Osteoblast (primary cell): ENCODE data around the gene HNRNPD. TPM values are rescaled to one million over a fixed set of nuclear protein-coding genes. Genes with fewer than 3 reads are reported as not detected.

Source experiments
- DNase-seq: peaks from one replicate; pipeline ENCODE4 v3.0.0; 2011; ENCODE audit warnings: low spot score, mixed read lengths; ENCODE audit not compliant: insufficient read length; ENCODE audit errors: missing footprints
- H2AFZ ChIP-seq: 2 replicates; pipeline ENCODE4 v1.6.0; 2011; ENCODE audit warnings: mild to moderate bottlenecking, low read length
- H3K27ac ChIP-seq: 2 replicates; pipeline ENCODE4 v1.5.1; 2011; ENCODE audit warnings: mild to moderate bottlenecking, low read depth, low read length, moderate library complexity
- H3K27me3 ChIP-seq: 2 replicates; pipeline ENCODE4 v1.6.0; 2012; ENCODE audit warnings: mild to moderate bottlenecking, control low read depth, inconsistent platforms, low read length, moderate library complexity; ENCODE audit not compliant: insufficient read depth
- H3K36me3 ChIP-seq: 2 replicates; pipeline ENCODE4 v1.5.1; 2011; ENCODE audit warnings: mild to moderate bottlenecking, low read length, control low read depth, moderate library complexity; ENCODE audit not compliant: insufficient read depth
- H3K4me1 ChIP-seq: 2 replicates; pipeline ENCODE4 v1.5.1; 2011; ENCODE audit warnings: mild to moderate bottlenecking, low read length, control low read depth, moderate library complexity; ENCODE audit not compliant: insufficient read depth
- H3K4me2 ChIP-seq: 2 replicates; pipeline ENCODE4 v1.6.0; 2011; ENCODE audit warnings: mild to moderate bottlenecking, low read length; ENCODE audit not compliant: insufficient read depth
- H3K4me3 ChIP-seq: fragments of 200-600 bp; sonication (generic); 3 replicates; pipeline ENCODE4 v1.5.1; 2012; ENCODE audit warnings: mild to moderate bottlenecking, low read length, inconsistent platforms; ENCODE audit not compliant: insufficient read depth
- H3K79me2 ChIP-seq: 2 replicates; pipeline ENCODE4 v1.6.0; 2012; ENCODE audit warnings: mild to moderate bottlenecking, low read length, control low read depth, inconsistent platforms; ENCODE audit not compliant: insufficient read depth
- H3K9me3 ChIP-seq: 2 replicates; pipeline ENCODE4 v1.5.1; 2011; ENCODE audit warnings: low read depth, low read length, control low read depth
- H4K20me1 ChIP-seq: 2 replicates; pipeline ENCODE4 v1.6.0; 2012; ENCODE audit warnings: mild to moderate bottlenecking, low read length, control low read depth; ENCODE audit not compliant: insufficient read depth
- total RNA-seq: library from RNA; depleted of rRNA; stranded (reverse); fragments of >200 nt; gene quantifications from 2 replicates; pipeline ENCODE4 v1.2.3, GENCODE V29; 2012
- TF ChIP-seq, protein P1 (sequence below): IDR thresholded peaks from 2 replicates; pipeline ENCODE4 v1.5.1; 2011; ENCODE audit warnings: mild to moderate bottlenecking, low read depth, low read length, moderate library complexity; ENCODE audit errors: extremely low read depth

Gene HNRNPD
- total RNA-seq, 1 donor: 19.2 TPM

DNA sequence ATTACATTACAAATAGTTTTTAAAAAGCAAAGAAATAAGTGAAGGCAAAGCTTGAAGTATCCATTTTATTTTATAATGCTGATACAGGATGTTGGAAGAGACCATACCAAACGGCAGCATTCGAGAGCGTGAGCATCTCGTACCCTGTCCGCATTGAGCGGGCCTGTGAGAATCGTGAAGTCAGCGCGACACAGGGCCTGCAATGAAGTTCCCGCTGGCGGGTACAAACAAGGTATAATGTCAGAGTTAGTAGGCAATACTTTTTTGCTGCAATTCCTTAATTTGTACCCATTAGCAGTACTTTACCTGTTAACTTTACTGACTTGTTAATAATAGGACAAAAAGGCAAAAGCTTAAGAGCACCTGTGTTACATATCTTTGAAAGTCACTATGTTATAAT is 19.0 kb downstream of the HNRNPD start:
- no peak overlapping the region for H3K4me3 ChIP-seq
- H3K27ac ChIP-seq: no peak overlapping the region
- H4K20me1 ChIP-seq: peaks cover 28% of the 10 kb centered on the region

DNA sequence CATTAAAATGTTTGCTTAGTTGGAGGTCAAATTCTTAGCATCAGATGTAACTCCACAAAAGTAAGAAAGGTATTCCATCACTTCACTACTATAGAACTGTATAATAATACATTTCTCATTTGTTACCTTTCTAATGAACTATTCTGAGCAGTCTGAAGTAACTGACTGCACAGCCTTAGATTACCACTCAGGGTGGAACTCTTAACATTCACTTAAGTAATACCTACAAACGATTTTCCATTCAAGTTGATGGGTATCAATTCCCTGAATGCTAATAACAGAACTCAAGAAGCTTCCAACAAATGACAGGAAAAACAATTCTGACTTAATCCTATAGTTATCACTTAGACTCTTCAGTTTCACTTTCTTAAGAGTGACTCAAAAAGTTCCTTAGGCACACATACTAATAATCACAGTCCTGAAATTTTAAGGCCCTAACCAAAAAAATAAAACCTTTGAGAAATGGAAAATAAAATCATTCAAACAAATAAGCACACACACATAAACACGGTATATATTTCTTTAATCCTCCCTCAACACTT is 20.9 kb downstream of the HNRNPD start:
- no peaks in the 10 kb centered on the region for H3K4me1 ChIP-seq
- H3K79me2 ChIP-seq: peaks cover 45% of the 10 kb centered on the region
- no peak overlapping the region for H2AFZ ChIP-seq
- H3K9me3 ChIP-seq: no peaks in the 10 kb centered on the region
- no peak overlapping the region for H3K4me3 ChIP-seq
- no peak for DNase-seq
- TF ChIP-seq, protein P1, sequence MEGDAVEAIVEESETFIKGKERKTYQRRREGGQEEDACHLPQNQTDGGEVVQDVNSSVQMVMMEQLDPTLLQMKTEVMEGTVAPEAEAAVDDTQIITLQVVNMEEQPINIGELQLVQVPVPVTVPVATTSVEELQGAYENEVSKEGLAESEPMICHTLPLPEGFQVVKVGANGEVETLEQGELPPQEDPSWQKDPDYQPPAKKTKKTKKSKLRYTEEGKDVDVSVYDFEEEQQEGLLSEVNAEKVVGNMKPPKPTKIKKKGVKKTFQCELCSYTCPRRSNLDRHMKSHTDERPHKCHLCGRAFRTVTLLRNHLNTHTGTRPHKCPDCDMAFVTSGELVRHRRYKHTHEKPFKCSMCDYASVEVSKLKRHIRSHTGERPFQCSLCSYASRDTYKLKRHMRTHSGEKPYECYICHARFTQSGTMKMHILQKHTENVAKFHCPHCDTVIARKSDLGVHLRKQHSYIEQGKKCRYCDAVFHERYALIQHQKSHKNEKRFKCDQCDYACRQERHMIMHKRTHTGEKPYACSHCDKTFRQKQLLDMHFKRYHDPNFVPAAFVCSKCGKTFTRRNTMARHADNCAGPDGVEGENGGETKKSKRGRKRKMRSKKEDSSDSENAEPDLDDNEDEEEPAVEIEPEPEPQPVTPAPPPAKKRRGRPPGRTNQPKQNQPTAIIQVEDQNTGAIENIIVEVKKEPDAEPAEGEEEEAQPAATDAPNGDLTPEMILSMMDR: no peak
- H3K4me2 ChIP-seq: no peak overlapping the region
- peaks cover 19% of the 10 kb centered on the region for H4K20me1 ChIP-seq
- peaks cover 56% of the 10 kb centered on the region for H3K36me3 ChIP-seq
- no peaks in the 10 kb centered on the region for H3K27me3 ChIP-seq
- H3K27ac ChIP-seq: no peak overlapping the region

More for the DNA sequence above, 19.0 kb downstream of the HNRNPD start:
- Histone ChIP-seq H3K4me1 (no peaks in the 10 kb centered on the region), H3K79me2 (peaks cover 64% of the 10 kb centered on the region), H3K36me3 (peaks cover 66% of the 10 kb centered on the region), H2AFZ (no peak overlapping the region), H3K4me2 (no peak overlapping the region), H3K9me3 (no peaks in the 10 kb centered on the region), H3K27me3 (no peaks in the 10 kb centered on the region)
- TF ChIP-seq, protein P1: no peak
- DNase-seq: no peak

DNA sequence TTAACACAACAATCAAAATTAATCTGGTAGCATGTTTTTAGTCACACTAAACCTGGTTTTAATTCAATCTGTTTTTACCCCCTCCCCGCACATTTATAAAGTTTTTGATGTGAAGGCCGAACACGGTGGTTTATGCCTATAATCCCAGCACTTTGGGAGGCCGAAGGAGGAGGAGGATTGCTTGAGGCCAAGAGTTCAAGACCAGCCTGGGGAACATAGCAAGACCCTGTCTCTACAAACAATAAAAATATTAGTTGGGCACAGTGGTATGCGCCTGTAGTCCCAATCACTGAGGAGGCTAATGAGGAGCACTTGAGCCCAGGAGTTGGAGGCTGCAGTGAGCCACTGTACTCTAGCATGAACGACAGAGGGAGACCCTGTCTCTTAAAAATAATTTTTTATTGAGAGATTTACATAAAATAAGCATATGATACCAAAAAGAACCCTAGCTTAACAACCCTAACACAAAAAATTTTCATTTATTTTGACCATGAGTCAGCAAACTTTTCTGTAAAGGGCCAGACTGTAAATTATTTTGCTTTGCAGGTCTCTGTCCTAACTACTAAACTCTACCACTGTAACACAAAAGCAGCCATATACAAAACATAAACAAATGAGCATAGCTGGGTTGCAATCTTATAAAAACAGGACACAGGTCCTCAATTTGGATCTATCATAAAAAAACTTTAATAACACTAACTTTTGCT is 21.5 kb downstream of the HNRNPD start:
- Histone ChIP-seq H3K36me3 (peaks cover 56% of the 10 kb centered on the region), H4K20me1 (peaks cover 18% of the 10 kb centered on the region), H3K27me3 (no peaks in the 10 kb centered on the region), H3K4me1 (no peaks in the 10 kb centered on the region), H3K4me3 (no peak overlapping the region), H3K9me3 (no peaks in the 10 kb centered on the region), H3K79me2 (peaks cover 39% of the 10 kb centered on the region), H3K4me2 (no peak overlapping the region), H2AFZ (no peak overlapping the region), H3K27ac (no peak overlapping the region)
- TF ChIP-seq, protein P1: no peak
- DNase-seq: no peak

DNA sequence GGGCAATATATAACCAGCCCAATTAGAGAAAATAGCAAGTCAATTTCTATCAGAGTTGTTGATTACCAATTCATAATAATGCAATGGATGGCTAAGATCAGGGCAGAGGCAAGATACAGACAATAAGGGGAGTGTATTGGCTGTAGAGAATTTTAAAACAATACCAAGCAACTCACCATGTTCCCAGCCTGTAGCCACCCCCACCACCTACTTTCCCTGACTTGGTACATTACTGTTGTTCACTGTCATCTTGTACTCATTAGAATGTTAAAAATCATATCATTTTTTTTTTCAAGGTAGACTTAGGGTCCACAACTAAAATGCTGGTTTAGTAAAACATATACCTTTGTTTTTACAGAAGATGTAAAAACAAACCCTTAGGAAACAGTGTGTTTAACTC is 27.7 kb downstream of the HNRNPD start:
- H4K20me1 ChIP-seq: peaks cover 2% of the 10 kb centered on the region
- H3K79me2 ChIP-seq: no peaks in the 10 kb centered on the region
- H3K4me2 ChIP-seq: no peak overlapping the region
- H3K36me3 ChIP-seq: peaks cover 10% of the 10 kb centered on the region
- no peaks in the 10 kb centered on the region for H3K27me3 ChIP-seq
- H3K4me3 ChIP-seq: no peak overlapping the region
- TF ChIP-seq, protein P1: no peak
- H3K27ac ChIP-seq: no peak overlapping the region
- DNase-seq: no peak
- no peaks in the 10 kb centered on the region for H3K4me1 ChIP-seq
- no peaks in the 10 kb centered on the region for H3K9me3 ChIP-seq
- H2AFZ ChIP-seq: no peak overlapping the region
